Measurements from ENCODE around the gene AFAP1. TPM values are rescaled to one million over a fixed set of nuclear protein-coding genes. Genes with fewer than 3 reads are reported as not detected.

The AFAP1 gene
- total RNA-seq, 1 experiment from 2014 or later: 94.7 TPM

GRCh38 chr4:7909463-7910262 is 30.0 kb downstream of the AFAP1 start:
- Histone ChIP-seq H3K27me3 (ENCODE audit: control insufficient read depth, insufficient read depth, low read length) (no peaks in the 10 kb centered on the region), H3K36me3 (ENCODE audit: control insufficient read depth, insufficient read depth, low read length) (no peaks in the 10 kb centered on the region), H3K9me3 (ENCODE audit: control insufficient read depth, insufficient read depth, low read depth, low read length) (no peaks in the 10 kb centered on the region), H3K4me1 (ENCODE audit: control insufficient read depth, insufficient read depth, low read length) (peaks cover 100% of the 10 kb centered on the region), H3K4me3 (ENCODE audit: low read depth in 2 of 2, low read length in 2 of 2) (peak overlapping the region; percentile 7 to 38; a peak in 2 of 4 replicates), H3K27ac (ENCODE audit: low read length) (peak overlapping the region; percentile 95)
- POLR2A ChIA-PET: interaction anchor here (1.1 kb wide), 1 partner anchor 14 kb away, joined by 3 read pairs; no protein-coding TSS in a partner anchor
- CTCF ChIA-PET: no interaction called here
- DNase-seq (ENCODE audit: low read depth, low spot score) (no peak), ATAC-seq (no peak)
- TF ChIP-seq TCF7L2 (IDR thresholded peaks at IDR 0.05; ENCODE audit: low read depth, low read length): no peak
- peak; percentile 41; the same call in 1 of the 2 replicates for TF ChIP-seq POLR2AphosphoS5 (IDR thresholded peaks at IDR 0.05; ENCODE audit: low read depth, low read length)
- BruUV-seq (replicated peaks): no TSS peak
- intact Hi-C loops (cut with micrococcal nuclease; ENCODE audit: unreplicated experiment): no loop called here
- in situ Hi-C loops (cut with HindIII; ENCODE audit: low pct_unique_long_range_greater_than_20kb, low sequenced_read_pairs): no loop called here

GRCh38 chr4:7908668-7909067 is 31.0 kb downstream of the AFAP1 start:
- Histone ChIP-seq H3K27ac (ENCODE audit: low read length) (peak overlapping the region; percentile 95), H3K36me3 (ENCODE audit: control insufficient read depth, insufficient read depth, low read length) (no peaks in the 10 kb centered on the region), H3K9me3 (ENCODE audit: control insufficient read depth, insufficient read depth, low read depth, low read length) (no peaks in the 10 kb centered on the region), H3K4me3 (ENCODE audit: low read depth in 2 of 2, low read length in 2 of 2) (0 out of 4 replicates have a peak overlapping the region, but pooled peaks of 1 of the 2 experiments have one; percentile 16), H3K27me3 (ENCODE audit: control insufficient read depth, insufficient read depth, low read length) (no peaks in the 10 kb centered on the region), H3K4me1 (ENCODE audit: control insufficient read depth, insufficient read depth, low read length) (peaks cover 100% of the 10 kb centered on the region)
- ChIA-PET CTCF (no interaction called here), POLR2A (interaction anchor here (0.6 to 1.1 kb wide), 2 partner anchors 15 to 23 kb away, joined by 3 read pairs; no protein-coding TSS in a partner anchor)
- no TSS peak for BruUV-seq (replicated peaks)
- no peak for TF ChIP-seq REST (IDR thresholded peaks at IDR 0.05; ENCODE audit: insufficient read depth in 1 of 2, low read depth in 2 of 2, low read length in 1 of 2)
- TF ChIP-seq SIN3A (IDR thresholded peaks at IDR 0.05; ENCODE audit: borderline replicate concordance, insufficient read depth, low read depth, low read length): no peak
- TF ChIP-seq TCF7L2 (IDR thresholded peaks at IDR 0.05; ENCODE audit: low read depth, low read length): no peak
- TF ChIP-seq POLR2AphosphoS5 (IDR thresholded peaks at IDR 0.05; ENCODE audit: low read depth, low read length): no peak
- TF ChIP-seq CTCF (IDR thresholded peaks at IDR 0.05): no peak
- ATAC-seq (no peak), DNase-seq (ENCODE audit: low read depth, low spot score) (no peak)
- intact Hi-C loops (cut with micrococcal nuclease; ENCODE audit: unreplicated experiment): no loop called here
- in situ Hi-C loops (cut with HindIII; ENCODE audit: low pct_unique_long_range_greater_than_20kb, low sequenced_read_pairs): no loop called here

GRCh38 chr4:7907142-7907541 is 32.5 kb downstream of the AFAP1 start:
- H3K4me1 ChIP-seq (ENCODE audit: control insufficient read depth, insufficient read depth, low read length): peaks cover 99% of the 10 kb centered on the region
- BruUV-seq (replicated peaks): no TSS peak
- DNase-seq (ENCODE audit: low read depth, low spot score) (no peak), ATAC-seq (no peak)
- H3K36me3 ChIP-seq (ENCODE audit: control insufficient read depth, insufficient read depth, low read length): no peaks in the 10 kb centered on the region
- in situ Hi-C loops (cut with HindIII; ENCODE audit: low pct_unique_long_range_greater_than_20kb, low sequenced_read_pairs) (no loop called here), intact Hi-C loops (cut with micrococcal nuclease; ENCODE audit: unreplicated experiment) (no loop called here)
- TF ChIP-seq TCF7L2 (IDR thresholded peaks at IDR 0.05; ENCODE audit: low read depth, low read length): no peak
- TF ChIP-seq POLR2AphosphoS5 (IDR thresholded peaks at IDR 0.05; ENCODE audit: low read depth, low read length): no peak
- TF ChIP-seq SIN3A (IDR thresholded peaks at IDR 0.05; ENCODE audit: borderline replicate concordance, insufficient read depth, low read depth, low read length): no peak
- no peak for TF ChIP-seq CTCF (IDR thresholded peaks at IDR 0.05)
- no peak for TF ChIP-seq REST (IDR thresholded peaks at IDR 0.05; ENCODE audit: insufficient read depth in 1 of 2, low read depth in 2 of 2, low read length in 1 of 2)
- H3K9me3 ChIP-seq (ENCODE audit: control insufficient read depth, insufficient read depth, low read depth, low read length): no peaks in the 10 kb centered on the region
- ChIA-PET CTCF (no interaction called here), POLR2A (no interaction called here)
- H3K4me3 ChIP-seq (ENCODE audit: low read depth in 2 of 2, low read length in 2 of 2): no peak overlapping the region
- peak overlapping the region; percentile 95 for H3K27ac ChIP-seq (ENCODE audit: low read length)
- H3K27me3 ChIP-seq (ENCODE audit: control insufficient read depth, insufficient read depth, low read length): no peaks in the 10 kb centered on the region
